ENCODE measurements around the gene WWOX. TPM values are rescaled to one million over a fixed set of nuclear protein-coding genes. Genes with fewer than 3 reads are reported as not detected.
"Not testable (repeated sequence)": the region's sequence is repeated elsewhere in the genome, so short reads cannot be mapped to it uniquely, and the experiment has no call there.

WWOX gene
- total RNA-seq, 4 donors from 2014 or later: 21.4 to 55.6 (median 33.2) TPM

DNA sequence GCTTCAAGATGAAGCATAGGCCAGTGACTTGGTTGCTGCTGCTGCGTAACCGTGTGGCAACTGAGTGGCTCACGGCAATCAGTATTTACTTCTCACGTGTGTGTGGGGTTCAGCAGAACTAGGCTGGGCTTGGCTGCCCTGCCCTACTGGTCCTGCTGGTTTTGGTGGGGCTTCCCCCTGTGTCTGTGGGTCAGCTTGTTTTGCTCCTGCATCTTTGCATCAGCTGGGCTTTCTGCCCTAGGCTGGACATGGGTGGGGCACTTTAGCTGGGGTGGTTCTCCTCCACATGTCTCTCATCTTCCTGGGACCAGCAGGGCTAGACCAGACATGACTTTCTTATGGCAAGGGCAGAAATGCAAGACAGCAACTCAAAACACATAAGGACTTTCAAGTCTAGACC, 950.6 kb downstream of the WWOX start:
- DNase-seq (ENCODE audit: low spot score) (no peak), ATAC-seq (ENCODE audit: low FRiP score) (no peak)
- TF ChIP-seq, protein P1, sequence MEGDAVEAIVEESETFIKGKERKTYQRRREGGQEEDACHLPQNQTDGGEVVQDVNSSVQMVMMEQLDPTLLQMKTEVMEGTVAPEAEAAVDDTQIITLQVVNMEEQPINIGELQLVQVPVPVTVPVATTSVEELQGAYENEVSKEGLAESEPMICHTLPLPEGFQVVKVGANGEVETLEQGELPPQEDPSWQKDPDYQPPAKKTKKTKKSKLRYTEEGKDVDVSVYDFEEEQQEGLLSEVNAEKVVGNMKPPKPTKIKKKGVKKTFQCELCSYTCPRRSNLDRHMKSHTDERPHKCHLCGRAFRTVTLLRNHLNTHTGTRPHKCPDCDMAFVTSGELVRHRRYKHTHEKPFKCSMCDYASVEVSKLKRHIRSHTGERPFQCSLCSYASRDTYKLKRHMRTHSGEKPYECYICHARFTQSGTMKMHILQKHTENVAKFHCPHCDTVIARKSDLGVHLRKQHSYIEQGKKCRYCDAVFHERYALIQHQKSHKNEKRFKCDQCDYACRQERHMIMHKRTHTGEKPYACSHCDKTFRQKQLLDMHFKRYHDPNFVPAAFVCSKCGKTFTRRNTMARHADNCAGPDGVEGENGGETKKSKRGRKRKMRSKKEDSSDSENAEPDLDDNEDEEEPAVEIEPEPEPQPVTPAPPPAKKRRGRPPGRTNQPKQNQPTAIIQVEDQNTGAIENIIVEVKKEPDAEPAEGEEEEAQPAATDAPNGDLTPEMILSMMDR (IDR thresholded peaks at IDR 0.05): no peak

DNA sequence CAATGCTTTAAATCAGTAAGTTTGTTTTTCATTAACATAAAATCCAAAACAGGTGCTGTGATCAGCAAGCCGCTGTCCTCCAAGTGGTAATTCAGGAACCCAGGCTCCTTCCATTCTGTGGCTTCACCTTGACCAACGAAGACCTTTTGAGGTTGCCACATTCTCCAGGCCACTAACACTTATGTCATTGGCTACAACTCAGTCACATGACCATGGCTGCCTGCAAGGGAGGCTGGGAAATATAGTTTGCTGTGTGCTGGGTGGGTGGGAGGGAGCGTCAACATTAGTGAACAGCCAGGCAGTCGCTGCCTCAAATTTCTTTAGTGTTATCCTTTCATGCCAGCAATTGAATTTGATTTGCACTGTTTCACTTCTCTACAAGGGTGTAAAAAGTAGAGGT, 951.9 kb downstream of the WWOX start:
- DNase-seq (ENCODE audit: low spot score) (no peak), ATAC-seq (ENCODE audit: low FRiP score) (no peak)
- TF ChIP-seq, protein P1 (IDR thresholded peaks at IDR 0.05): no peak

DNA sequence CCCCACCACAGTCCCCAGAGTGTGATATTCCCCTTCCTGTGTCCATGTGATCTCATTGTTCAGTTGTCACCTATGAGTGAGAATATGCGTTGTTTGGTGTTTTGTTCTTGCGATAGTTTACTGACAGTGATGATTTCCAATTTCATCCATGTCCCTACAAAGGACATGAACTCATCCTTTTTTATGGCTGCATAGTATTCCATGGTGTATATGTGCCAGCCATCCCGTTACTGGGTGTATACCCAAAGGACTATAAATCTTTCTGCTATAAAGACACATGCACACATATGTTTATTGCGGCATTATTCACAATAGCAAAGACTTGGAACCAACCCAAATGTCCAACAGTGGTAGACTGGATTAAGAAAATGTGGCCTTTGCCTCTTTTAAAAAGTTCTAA, 952.7 kb downstream of the WWOX start:
- DNase-seq (ENCODE audit: low spot score); ATAC-seq (ENCODE audit: low FRiP score): not testable (repeated sequence)

- TF ChIP-seq, protein P1 (IDR thresholded peaks at IDR 0.05): no peak
- DNase-seq (ENCODE audit: low spot score) (no peak), ATAC-seq (ENCODE audit: low FRiP score) (no peak)
Observed at GRCh38 chr16:79053577-79053976, 954.1 kb downstream of the WWOX start.

DNA sequence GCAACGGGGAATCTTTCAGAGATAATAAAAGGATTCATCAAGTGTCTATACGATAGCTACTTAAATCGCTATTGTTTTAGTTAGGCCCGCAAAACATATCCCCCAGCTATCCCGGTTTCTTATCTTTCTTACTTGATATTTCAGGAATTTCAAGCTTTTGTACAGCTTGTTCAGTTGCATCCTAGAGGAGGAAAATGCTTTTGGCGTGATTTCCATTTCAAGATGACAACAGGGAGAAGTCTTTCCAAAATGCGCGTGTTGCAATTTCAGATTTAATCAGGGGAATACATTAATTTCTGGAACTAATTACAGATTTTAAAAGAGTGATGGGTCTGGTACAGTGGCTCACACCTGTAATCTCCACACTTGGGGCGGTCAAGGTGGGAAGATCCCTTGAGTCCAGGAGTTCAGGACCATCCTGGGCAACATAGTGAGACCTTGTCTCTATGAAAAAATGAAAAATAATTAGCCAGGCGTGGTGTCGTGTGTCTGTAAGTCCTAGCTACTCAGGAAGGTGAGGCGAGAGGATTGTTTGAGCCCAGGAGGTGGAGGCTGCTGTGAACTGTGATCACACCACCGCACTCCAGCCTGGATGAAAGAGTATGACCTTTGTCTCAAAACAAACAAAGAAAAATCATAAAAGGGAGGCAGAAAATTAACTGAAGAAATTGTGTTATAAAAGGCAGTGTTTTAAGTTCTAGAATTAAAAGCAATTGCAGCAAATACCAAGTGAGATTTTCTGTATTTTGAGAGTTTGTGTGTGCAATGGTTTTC, 954.9 kb downstream of the WWOX start:
- no peak for ATAC-seq (ENCODE audit: low FRiP score)
- TF ChIP-seq, protein P1 (IDR thresholded peaks at IDR 0.05): no peak
- DNase-seq (ENCODE audit: low spot score): no peak

GRCh38 chr16:79055251-79055970, 956.0 kb downstream of the WWOX start:
- DNase-seq (ENCODE audit: low spot score): no peak
- TF ChIP-seq, protein P1 (IDR thresholded peaks at IDR 0.05): no peak
- no peak for ATAC-seq (ENCODE audit: low FRiP score)

DNA sequence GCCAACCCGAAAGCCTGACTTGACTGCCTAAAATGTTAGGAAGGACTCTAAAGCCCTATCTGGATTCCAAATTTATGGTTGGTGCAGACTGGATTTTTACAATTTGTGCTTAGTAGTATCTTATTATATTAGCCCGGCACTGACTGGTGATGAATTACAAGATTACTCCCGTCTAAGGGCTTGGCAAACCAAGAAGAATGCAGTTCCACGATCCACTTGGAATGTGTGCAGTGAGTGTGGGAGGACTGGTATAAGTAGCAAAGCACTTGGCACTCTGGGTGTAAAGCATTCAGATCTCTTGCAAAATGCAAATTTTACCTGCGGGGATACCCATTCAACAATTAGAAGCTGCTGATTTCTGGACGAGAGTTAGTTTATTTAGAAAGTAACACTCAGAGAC, 961.7 kb downstream of the WWOX start:
- DNase-seq (ENCODE audit: low spot score) (no peak), ATAC-seq (ENCODE audit: low FRiP score) (peak; percentile 77)
- TF ChIP-seq, protein P1 (IDR thresholded peaks at IDR 0.05): no peak
